Psoas muscle (tissue), 8 donors: ENCODE measurements around the gene PTPRD. TPM values are rescaled to one million over a fixed set of nuclear protein-coding genes. Genes with fewer than 3 reads are reported as not detected.

Source experiments
- ATAC-seq, 4 donors: fragments of 200-7000 bp; cut with Tn5 transposase; one replicate each; pipeline ENCODE4 v1.9.1; 2020; ENCODE audit warnings: moderate library complexity in 3 of 4, mild to moderate bottlenecking in 2 of 4
- DNase-seq, 2 donors: peaks; one replicate each; pipeline ENCODE4 v3.0.0-alpha.2; 2020
- H3K27ac ChIP-seq: fragments of 200-600 bp; one replicate; pipeline ENCODE4 v1.8.0; 2022
- H3K27me3 ChIP-seq, 3 donors: fragments of 200-600 bp in 1 of 3; one replicate each; pipeline versions ENCODE4 v1.6.1 to v1.8.0; 2013 to 2022; ENCODE audit warnings: low read length in 2 of 3, mild to moderate bottlenecking in 2 of 3, moderate library complexity in 1 of 3; ENCODE audit not compliant: insufficient read depth in 3 of 3
- H3K36me3 ChIP-seq, 2 donors: fragments of 200-600 bp in 1 of 2; one replicate each; pipeline versions ENCODE4 v1.6.1 to v1.8.0; 2013 to 2022; ENCODE audit warnings: low read depth in 1 of 2, mild to moderate bottlenecking in 1 of 2, moderate library complexity in 1 of 2; ENCODE audit not compliant: insufficient read depth in 1 of 2
- H3K4me1 ChIP-seq: fragments of 200-600 bp; one replicate; pipeline ENCODE4 v1.8.0; 2022
- H3K4me3 ChIP-seq: fragments of 200-600 bp; one replicate; pipeline ENCODE4 v1.8.0; 2022; ENCODE audit warnings: mild to moderate bottlenecking
- H3K9me3 ChIP-seq: fragments of 200-600 bp; one replicate; pipeline ENCODE4 v1.8.0; 2022
- WGBS, 3 donors: extraction: QIAGEN DNeasy Blood & Tissue Kit; methylation state at CpG; one replicate each; pipeline versions ENCODE4 v1.1.6 to v1.1.7; 2013; 5-methylcytosine and 5-hydroxymethylcytosine counted together
- intact Hi-C, 2 donors: fragments of 100-400 bp; cut with DNase I; formaldehyde crosslinking; loops; one replicate each; pipeline versions ENCODE4 v1.11.0 to v1.14.2; 2022
- polyA plus RNA-seq, 3 donors: library from polyadenylated mRNA; stranded (reverse); fragments of 200-250 nt; gene quantifications; one replicate each; pipeline ENCODE4 v1.2.3, GENCODE V29; 2013
- total RNA-seq, 4 donors: library from RNA; stranded (reverse); fragmentation: NEBNext Ultra II Directional in 2 of 4; extraction: Animal tissue kit (Norgen Biotek cat#: 25700) in 2 of 4; gene quantifications; one replicate each; pipeline versions ENCODE4 v1.2.1 to v1.2.4, GENCODE V29; 2021 to 2023
- TF ChIP-seq, protein P1 (sequence below): fragments of 200-600 bp; IDR thresholded peaks from one replicate; pipeline ENCODE4 v1.8.0; 2022; ENCODE audit warnings: antibody characterized with exemption
- donor health status: healthy with polysubstance abuse.
- donor health status: DM: no; HTN: no; CAD: no; lungs with moderate emphysema.
- donor health status: Bipolar disorder and iron deficiency.
- donor health status: healthy.
- donor health status: DM: yes; HTN: yes; CAD: no.
- donor health status: DM: no; HTN: no; CAD: no.
- donor health status: DM: no; HTN: no; CAD: no.
- donor health status: DM: yes; HTN: yes; CAD: no.

Gene PTPRD
- total and polyA plus RNA-seq, 7 donors, result 0.44 to 3.1 (median 0.91) TPM

DNA sequence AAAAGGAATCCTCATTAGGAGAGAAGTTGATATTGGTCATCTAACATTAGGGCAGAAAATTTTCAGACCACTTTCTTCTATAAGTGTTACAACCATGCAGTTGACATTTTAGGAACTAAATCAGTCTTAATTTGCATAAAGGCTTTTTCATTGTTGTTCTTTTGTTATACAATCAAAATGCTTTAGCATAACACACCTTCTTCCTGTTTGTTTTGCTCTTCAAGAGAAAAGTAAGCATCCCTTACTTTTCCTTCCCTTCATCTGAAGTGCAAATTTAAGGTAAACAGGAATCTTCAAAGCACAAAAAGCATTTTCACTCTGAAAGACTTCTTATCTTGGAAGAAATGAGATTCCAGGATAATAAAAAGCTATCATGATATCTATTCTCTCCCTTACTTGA is 273.6 kb downstream of the PTPRD start:
- DNase-seq, result no peak
- ATAC-seq, result no peak
- Histone ChIP-seq H3K4me3 (no peak overlapping the region), H3K9me3 (no peaks in the 10 kb centered on the region), H3K36me3 (no peaks in the 10 kb centered on the region), H3K4me1 (no peaks in the 10 kb centered on the region), H3K27me3 (no peaks in the 10 kb centered on the region), H3K27ac (no peak overlapping the region)
- intact Hi-C loops, result no loop called here
- TF ChIP-seq, protein P1, sequence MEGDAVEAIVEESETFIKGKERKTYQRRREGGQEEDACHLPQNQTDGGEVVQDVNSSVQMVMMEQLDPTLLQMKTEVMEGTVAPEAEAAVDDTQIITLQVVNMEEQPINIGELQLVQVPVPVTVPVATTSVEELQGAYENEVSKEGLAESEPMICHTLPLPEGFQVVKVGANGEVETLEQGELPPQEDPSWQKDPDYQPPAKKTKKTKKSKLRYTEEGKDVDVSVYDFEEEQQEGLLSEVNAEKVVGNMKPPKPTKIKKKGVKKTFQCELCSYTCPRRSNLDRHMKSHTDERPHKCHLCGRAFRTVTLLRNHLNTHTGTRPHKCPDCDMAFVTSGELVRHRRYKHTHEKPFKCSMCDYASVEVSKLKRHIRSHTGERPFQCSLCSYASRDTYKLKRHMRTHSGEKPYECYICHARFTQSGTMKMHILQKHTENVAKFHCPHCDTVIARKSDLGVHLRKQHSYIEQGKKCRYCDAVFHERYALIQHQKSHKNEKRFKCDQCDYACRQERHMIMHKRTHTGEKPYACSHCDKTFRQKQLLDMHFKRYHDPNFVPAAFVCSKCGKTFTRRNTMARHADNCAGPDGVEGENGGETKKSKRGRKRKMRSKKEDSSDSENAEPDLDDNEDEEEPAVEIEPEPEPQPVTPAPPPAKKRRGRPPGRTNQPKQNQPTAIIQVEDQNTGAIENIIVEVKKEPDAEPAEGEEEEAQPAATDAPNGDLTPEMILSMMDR, result no peak

DNA sequence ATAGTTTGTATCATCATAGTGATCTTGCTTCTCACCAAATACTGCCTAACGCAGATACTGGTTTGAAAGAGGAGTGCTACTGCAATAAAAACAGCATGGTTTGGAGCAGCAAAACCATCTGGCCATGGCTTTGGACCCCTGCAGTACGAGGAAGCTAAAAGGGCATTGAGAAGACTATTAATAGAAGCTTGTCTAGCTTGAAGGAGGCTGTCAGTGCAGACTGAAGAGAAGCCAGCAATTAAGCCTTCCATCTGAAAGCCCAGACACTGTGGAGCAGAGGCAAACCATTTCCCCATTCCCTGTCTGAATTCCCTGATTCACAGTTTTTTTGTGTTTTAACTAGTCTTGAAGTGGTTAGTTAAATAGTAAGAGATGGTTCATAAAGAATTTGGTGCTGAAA is 281.6 kb downstream of the PTPRD start:
- TF ChIP-seq, protein P1, result no peak
- 27 to 32% (median 32%) methylated on average over 2 of the region's 2 CpGs for WGBS, 3 donors
- DNase-seq (no peak), ATAC-seq (no peak)
- Histone ChIP-seq H3K4me1 (no peaks in the 10 kb centered on the region), H3K36me3 (no peaks in the 10 kb centered on the region), H3K4me3 (no peak overlapping the region), H3K27ac (no peak overlapping the region), H3K9me3 (no peaks in the 10 kb centered on the region), H3K27me3 (no peaks in the 10 kb centered on the region)
- intact Hi-C loops, result no loop called here

DNA sequence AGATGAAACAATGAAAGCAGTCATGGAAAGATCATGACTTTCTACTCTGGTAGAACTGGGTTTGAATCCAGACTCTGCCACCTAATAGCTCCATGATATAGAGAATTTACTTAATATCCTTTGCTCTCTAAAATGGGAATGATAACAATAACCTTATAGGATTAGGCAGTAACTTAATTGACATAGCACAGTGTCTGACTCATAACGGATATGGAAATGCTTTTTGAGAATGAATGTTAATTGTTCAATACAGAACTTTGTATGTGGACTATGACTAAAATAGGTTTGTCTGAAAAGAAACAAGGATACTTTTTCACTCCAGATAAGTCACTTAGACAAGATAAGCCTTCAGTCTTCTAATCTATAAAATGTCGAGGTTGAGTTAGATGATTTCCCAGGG is 330.7 kb downstream of the PTPRD start:
- ATAC-seq (no peak), DNase-seq (no peak)
- no peak overlapping the region for H3K27ac ChIP-seq
- 88 to 90% (median 89%) methylated on average over 2 of the region's 2 CpGs for WGBS, 3 donors
- H3K4me1 ChIP-seq, result no peaks in the 10 kb centered on the region
- H3K4me3 ChIP-seq, result no peak overlapping the region
- intact Hi-C loops, result no loop called here
- H3K36me3 ChIP-seq, result no peaks in the 10 kb centered on the region
- H3K9me3 ChIP-seq, result no peaks in the 10 kb centered on the region
- TF ChIP-seq, protein P1, result no peak
- H3K27me3 ChIP-seq, result no peaks in the 10 kb centered on the region

DNA sequence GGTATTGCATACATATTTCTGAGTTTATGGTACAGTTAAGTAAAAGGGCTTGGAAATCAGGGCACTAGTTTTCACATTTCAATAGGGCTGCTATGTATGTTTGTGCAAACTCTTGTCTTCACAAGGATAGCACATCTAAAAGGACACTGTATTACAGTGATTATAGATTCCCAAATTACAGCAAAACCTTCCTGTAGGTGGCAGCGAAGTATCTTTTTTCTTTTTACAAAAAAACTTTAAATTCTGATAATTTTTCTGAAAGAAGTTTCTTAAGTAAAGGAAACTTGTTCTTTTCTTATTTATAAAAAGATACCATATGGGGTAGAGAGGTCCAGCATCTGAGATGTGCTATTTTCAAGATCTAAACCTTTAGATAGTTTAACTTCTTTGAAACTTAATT is 337.8 kb downstream of the PTPRD start:
- ATAC-seq (no peak), DNase-seq (no peak)
- intact Hi-C loops, result no loop called here
- Histone ChIP-seq H3K4me3 (no peak overlapping the region), H3K27ac (no peak overlapping the region), H3K36me3 (no peaks in the 10 kb centered on the region), H3K4me1 (no peaks in the 10 kb centered on the region), H3K27me3 (no peaks in the 10 kb centered on the region), H3K9me3 (no peaks in the 10 kb centered on the region)
- TF ChIP-seq, protein P1, result no peak
- WGBS, 3 donors, result 33 to 44% (median 40%) methylated on average over 1 of the region's 1 CpG

DNA sequence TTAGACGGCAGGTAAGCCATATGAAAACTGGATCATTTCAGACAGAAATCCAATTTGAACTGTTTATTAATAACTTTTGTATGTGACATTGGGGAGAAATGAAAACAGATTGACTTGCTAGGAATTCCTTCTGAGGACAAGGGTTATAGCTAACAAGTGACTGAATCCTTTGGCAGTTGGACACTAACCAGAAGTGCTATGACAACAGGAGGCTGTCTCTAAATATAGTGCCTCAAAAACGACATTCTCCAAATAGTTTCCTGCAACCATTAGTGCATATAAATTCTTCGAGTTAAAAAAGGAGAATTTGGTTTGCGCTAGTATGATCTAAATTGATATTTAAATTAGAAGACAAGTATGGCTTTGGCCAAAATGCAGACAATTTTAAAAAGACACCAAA is 338.6 kb downstream of the PTPRD start:
- Histone ChIP-seq H3K4me1 (no peaks in the 10 kb centered on the region), H3K27ac (no peak overlapping the region), H3K36me3 (no peaks in the 10 kb centered on the region), H3K9me3 (no peaks in the 10 kb centered on the region), H3K4me3 (no peak overlapping the region), H3K27me3 (no peaks in the 10 kb centered on the region)
- no peak for ATAC-seq
- TF ChIP-seq, protein P1, result no peak
- intact Hi-C loops, result no loop called here
- 25 to 45% (median 38%) methylated on average over 4 of the region's 4 CpGs for WGBS, 3 donors
- DNase-seq, result no peak
